Body of pancreas (tissue), 4 donors: ENCODE data around the gene HLA-DPB1. TPM values are rescaled to one million over a fixed set of nuclear protein-coding genes. Genes with fewer than 3 reads are reported as not detected.

Experiments used
- ATAC-seq: fragments of 150-250 bp; one replicate; pipeline ENCODE4 v1.9.1; 2016
- DNase-seq, 4 donors: peaks; one replicate each; pipeline ENCODE4 v3.0.0-alpha.2; 2019
- H3K27ac ChIP-seq, 4 donors: fragments of 200-600 bp; sonication (generic); 1 replicate in 3 of 4; 2 replicates in 1 of 4; pipeline versions ENCODE4 v1.5.1 to v1.6.1; 2016 to 2019; ENCODE audit warnings: mild to moderate bottlenecking in 1 of 4, mixed read lengths in 1 of 4, moderate library complexity in 1 of 4
- H3K27me3 ChIP-seq, 2 donors: fragments of 200-600 bp; sonication (generic); one replicate each; pipeline ENCODE4 v1.6.0; 2016; ENCODE audit warnings: mild to moderate bottlenecking in 1 of 2
- H3K36me3 ChIP-seq, 2 donors: fragments of 200-600 bp; sonication (generic); replicated peaks in 1 of 2; 2 replicates each; pipeline ENCODE4 v1.5.1; 2016; ENCODE audit warnings: low read depth in 2 of 2; ENCODE audit not compliant: insufficient read depth in 1 of 2
- H3K4me1 ChIP-seq: fragments of 200-600 bp; sonication (generic); one replicate; pipeline ENCODE4 v1.6.0; 2016
- H3K4me3 ChIP-seq, 2 donors: fragments of 200-600 bp; sonication (generic); 1 replicate in 1 of 2; 2 replicates in 1 of 2; pipeline ENCODE4 v1.5.1; 2016 to 2019
- H3K9me3 ChIP-seq, 3 donors: fragments of 200-600 bp; sonication (generic); 1 replicate in 2 of 3; 2 replicates in 1 of 3; pipeline ENCODE4 v1.5.1; 2016
- POLR2A ChIP-seq, 3 donors: fragments of 450-650 bp; IDR thresholded peaks; one replicate each; pipeline ENCODE4 v1.6.1; 2016; ENCODE audit warnings: antibody characterized with exemption in 3 of 3, mild to moderate bottlenecking in 2 of 3
- WGBS, 2 donors: methylation state at CpG; one replicate each; pipeline ENCODE4 v1.1.5; 2017; 5-methylcytosine and 5-hydroxymethylcytosine counted together
- intact Hi-C: fragments of 100-400 bp; cut with DNase I; formaldehyde crosslinking; loops from one replicate; pipeline ENCODE4 v1.15.1; 2023
- total RNA-seq, 2 donors: library from RNA; depleted of rRNA; stranded (reverse); fragments of >200 nt; gene quantifications; one replicate each; pipeline ENCODE4 v1.1.0, GENCODE V29; 2016
- TF ChIP-seq, protein P1 (sequence below), 7 experiments: fragments of 450-650 bp in 4 of 7; fragments of 200-600 bp in 3 of 7; sonication (generic) in 3 of 7; IDR thresholded peaks; one replicate each; pipeline ENCODE4 v1.5.1; 2016 to 2019; ENCODE audit warnings: antibody characterized with exemption in 7 of 7

HLA-DPB1 gene
- total RNA-seq, 2 donors from 2014 or later, result 41.2 to 52.4 TPM

GRCh38 chr6:33034554-33034953 is 41.2 kb upstream of the HLA-DPB1 start:
- Histone ChIP-seq H3K9me3 (no peaks in the 10 kb centered on the region), H3K27ac (no peak overlapping the region), H3K4me1 (no peaks in the 10 kb centered on the region), H3K4me3 (no peak overlapping the region), H3K27me3 (no peaks in the 10 kb centered on the region), H3K36me3 (no peaks in the 10 kb centered on the region)
- DNase-seq (no peak), ATAC-seq (no peak)
- intact Hi-C loops, result no loop called here
- WGBS, 2 donors, result 86 to 100% methylated on average over 1 of the region's 1 CpG
- TF ChIP-seq, protein P1, sequence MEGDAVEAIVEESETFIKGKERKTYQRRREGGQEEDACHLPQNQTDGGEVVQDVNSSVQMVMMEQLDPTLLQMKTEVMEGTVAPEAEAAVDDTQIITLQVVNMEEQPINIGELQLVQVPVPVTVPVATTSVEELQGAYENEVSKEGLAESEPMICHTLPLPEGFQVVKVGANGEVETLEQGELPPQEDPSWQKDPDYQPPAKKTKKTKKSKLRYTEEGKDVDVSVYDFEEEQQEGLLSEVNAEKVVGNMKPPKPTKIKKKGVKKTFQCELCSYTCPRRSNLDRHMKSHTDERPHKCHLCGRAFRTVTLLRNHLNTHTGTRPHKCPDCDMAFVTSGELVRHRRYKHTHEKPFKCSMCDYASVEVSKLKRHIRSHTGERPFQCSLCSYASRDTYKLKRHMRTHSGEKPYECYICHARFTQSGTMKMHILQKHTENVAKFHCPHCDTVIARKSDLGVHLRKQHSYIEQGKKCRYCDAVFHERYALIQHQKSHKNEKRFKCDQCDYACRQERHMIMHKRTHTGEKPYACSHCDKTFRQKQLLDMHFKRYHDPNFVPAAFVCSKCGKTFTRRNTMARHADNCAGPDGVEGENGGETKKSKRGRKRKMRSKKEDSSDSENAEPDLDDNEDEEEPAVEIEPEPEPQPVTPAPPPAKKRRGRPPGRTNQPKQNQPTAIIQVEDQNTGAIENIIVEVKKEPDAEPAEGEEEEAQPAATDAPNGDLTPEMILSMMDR (IDR thresholded peaks at IDR 0.05), result no peak
- TF ChIP-seq POLR2A (IDR thresholded peaks at IDR 0.05), result no peak

DNA sequence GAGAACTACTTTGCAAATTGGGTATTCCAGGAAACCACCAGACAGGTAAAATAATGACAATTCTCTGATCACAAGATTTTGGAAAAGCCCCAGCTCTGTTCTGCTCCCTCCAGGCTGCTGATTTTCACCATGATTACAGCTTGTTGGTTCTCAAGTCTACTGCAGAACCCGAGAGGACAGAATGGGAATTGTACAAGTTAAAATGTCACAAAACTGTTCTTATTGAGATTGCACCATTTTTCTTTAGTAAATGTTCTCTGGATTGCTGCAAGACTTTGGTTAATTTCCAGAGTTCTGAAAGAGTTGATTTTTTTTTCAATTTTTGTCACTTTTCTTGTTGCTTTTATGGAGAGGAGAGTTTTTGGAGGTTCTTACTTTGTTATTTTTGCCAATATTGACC is 39.3 kb upstream of the HLA-DPB1 start:
- no peak for DNase-seq
- intact Hi-C loops, result no loop called here
- no peaks in the 10 kb centered on the region for H3K36me3 ChIP-seq
- H3K4me3 ChIP-seq, result no peak overlapping the region
- 42 to 53% methylated on average over 1 of the region's 1 CpG for WGBS, 2 donors
- no peak overlapping the region for H3K27ac ChIP-seq
- H3K9me3 ChIP-seq, result no peaks in the 10 kb centered on the region
- ATAC-seq, result no peak
- no peaks in the 10 kb centered on the region for H3K4me1 ChIP-seq
- no peaks in the 10 kb centered on the region for H3K27me3 ChIP-seq
- TF ChIP-seq, protein P1 (IDR thresholded peaks at IDR 0.05), result no peak
- no peak for TF ChIP-seq POLR2A (IDR thresholded peaks at IDR 0.05)

DNA sequence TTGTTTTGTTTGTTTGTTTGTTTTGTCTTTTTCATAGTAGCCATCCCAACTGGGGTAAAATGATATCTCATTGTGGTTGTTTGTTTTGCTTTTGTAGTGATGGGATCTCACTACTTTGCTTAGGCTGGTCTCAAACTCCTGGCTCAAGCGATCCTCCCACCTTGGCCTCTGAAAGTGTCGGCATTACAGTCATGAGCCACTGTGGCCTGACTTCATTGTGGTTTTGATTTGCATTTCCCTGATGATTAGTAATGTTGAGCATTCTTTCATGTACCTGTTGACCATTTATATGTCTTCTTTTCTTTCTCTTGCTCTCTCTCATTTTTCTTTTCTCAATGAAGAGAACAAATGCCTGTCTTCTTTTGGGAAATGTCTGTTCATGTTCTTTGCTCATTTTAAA is 35.6 kb upstream of the HLA-DPB1 start:
- intact Hi-C loops, result no loop called here
- Histone ChIP-seq H3K36me3 (no peaks in the 10 kb centered on the region), H3K4me3 (no peak overlapping the region), H3K9me3 (no peaks in the 10 kb centered on the region), H3K27me3 (no peaks in the 10 kb centered on the region), H3K4me1 (no peaks in the 10 kb centered on the region), H3K27ac (no peak overlapping the region)
- WGBS, 2 donors, result 87 to 93% methylated on average over 2 of the region's 2 CpGs
- ATAC-seq, result no peak
- DNase-seq, result no peak
- TF ChIP-seq POLR2A (IDR thresholded peaks at IDR 0.05), result no peak
- TF ChIP-seq, protein P1 (IDR thresholded peaks at IDR 0.05), result no peak

GRCh38 chr6:33049323-33050013 is 26.3 kb upstream of the HLA-DPB1 start:
- ATAC-seq, result no peak
- intact Hi-C loops, result no loop called here
- DNase-seq, result no peak
- Histone ChIP-seq H3K36me3 (no peaks in the 10 kb centered on the region), H3K4me3 (no peak overlapping the region), H3K27ac (no peak overlapping the region), H3K9me3 (no peaks in the 10 kb centered on the region), H3K27me3 (no peaks in the 10 kb centered on the region), H3K4me1 (no peaks in the 10 kb centered on the region)
- WGBS, 2 donors, result 56 to 67% methylated on average over 9 of the region's 9 CpGs
- TF ChIP-seq, protein P1 (IDR thresholded peaks at IDR 0.05), result no peak
- no peak for TF ChIP-seq POLR2A (IDR thresholded peaks at IDR 0.05)
